Stimulated activated CD8-positive, alpha-beta memory T cell treated with anti-CD3 and anti-CD28 coated beads, Interleukin-15, amount 100 ng/mL, for 4 hours (primary cell): ENCODE results near the gene TMEM164.

ENCODE experiments used
- DNase-seq, 2 donors: peaks; one replicate each; pipeline ENCODE4 v3.0.0-alpha.2; 2020; ENCODE audit warnings: low read depth in 2 of 2

Gene TMEM164

DNA sequence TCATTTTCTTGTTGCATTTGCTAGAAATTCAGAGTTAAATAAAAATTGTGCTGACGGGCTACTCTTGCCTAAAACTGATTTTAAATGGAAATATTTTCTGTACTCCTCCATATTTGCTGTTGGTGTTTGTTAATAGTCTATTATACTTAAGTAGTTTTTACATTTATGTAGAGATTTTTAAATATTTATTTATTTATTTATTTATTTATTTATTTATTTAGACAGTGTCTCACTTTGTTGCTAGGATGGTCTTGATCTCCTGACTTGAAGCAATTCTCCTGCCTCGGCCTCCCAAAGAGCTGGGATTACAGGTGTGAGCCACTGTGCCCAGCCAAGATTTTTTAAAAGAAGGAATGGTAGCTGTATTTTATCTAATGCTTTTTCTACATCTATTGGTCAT, 68.1 kb downstream of the TMEM164 start:
- no peak for DNase-seq

DNA sequence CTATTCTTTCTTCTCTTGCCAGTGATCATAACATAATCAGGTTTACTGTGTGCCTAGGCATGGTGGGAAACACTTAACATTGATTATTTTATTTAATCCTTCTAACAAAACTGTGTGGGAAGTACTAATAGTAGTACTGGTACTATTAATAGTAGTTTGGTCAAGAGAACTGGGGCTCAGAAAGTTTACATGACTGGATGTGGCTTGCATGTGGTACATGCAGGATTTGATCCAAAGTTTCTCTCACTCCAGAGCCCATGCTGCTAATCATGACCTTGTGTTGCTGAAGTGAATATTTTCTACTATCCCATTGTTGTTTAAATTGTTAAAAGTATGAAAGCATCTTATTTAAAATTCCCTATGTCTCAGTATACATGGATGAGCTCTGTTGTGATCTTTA, 78.4 kb downstream of the TMEM164 start:
- no peak for DNase-seq

DNA sequence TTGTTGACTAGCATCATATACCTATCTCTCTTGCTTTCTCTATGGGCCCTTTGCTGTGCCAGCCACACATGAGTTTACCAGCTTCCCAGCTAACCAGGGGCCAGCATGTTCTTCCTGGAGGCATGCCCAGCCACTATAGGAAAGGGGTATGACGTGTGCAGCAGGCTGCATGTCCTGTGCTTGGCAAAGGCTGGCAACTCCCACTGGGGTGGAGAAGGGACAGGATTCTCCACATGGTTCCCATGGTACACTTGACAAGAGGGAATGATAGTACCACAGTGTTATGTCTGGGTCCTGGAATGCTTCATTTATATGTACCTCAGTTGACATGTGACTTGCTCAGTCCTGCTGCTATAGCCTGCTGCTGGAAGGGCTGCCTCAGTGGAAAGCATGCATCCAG, 78.8 kb downstream of the TMEM164 start:
- no peak for DNase-seq

DNA sequence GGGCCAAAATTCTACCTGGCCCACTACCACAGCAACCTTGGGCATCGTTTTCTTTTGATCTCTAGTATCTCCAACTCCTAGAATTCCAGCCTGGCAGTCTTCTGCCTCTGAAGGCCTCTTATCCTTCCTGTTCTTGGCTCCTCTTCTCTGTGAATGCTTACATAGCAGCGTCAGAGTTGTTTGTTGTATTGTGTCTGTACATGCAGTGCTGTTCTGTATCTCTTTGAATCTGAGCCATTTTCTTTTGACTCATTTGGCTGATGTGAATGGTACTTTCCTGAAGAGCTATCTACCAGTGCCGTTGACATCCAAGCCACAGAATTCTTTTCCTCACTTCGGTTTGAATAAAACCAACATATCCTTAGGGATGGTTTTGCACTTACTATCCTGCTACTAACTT, 79.2 kb downstream of the TMEM164 start:
- DNase-seq = no peak

DNA sequence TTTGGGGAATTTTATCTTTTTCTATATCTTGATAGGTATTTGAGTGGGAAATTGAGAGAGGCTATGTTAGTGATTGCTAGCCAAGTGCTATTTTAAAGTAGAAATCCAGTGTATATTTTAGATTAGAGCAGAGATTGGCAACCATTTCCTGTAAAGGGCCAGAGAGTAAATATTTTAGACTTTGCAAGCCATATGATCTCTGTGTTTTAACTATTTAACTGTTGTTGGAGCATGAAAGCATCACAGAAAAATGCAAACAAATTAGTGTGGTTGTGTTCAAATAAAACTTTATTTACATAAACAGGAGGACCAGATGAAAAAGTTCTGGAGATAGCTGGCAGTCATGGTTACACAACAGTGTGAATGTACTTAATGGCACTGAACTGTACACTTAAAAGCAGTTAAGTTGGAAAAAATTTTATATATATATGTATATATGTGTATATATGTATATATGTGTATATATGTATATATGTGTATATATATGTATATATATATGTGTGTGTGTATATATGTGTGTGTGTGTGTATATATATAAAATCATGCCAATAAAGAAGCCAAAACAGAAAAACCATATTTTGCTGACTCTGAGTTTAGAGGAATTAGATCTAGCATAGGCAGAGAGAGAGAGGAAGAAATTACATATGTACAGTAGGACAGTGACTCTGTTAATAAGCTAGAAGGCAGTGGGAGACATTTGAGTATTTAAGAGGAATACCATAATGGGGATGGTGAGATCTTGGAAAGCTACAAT, 83.4 kb downstream of the TMEM164 start:
- DNase-seq = no peak

DNA sequence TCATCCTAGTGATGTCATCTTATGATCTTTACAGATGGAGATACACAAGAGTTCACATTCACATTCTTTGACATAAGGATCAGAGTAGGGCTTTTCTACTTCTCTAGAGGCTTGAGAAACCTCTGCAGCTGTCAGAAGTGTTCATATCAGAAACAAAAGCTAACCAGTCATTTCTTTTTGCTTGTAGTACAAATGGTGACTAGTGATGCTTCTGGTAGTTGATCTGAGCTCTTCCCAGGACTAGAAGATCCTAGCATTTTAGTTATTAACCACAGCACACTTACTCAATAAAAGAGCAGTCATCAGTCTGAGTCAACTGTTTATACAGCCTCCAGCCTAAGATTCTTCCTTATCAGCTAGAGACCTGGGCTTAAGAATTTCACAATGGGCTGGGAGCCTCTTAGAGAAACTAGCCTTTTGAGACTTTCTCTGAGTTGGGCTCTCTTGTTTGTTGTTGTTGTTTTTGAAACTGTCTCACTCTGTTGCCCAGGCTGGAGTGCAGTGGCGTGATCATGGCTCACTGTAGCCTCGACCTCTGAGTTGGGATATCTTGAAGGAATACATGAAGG, 84.1 kb downstream of the TMEM164 start:
- no peak for DNase-seq

DNA sequence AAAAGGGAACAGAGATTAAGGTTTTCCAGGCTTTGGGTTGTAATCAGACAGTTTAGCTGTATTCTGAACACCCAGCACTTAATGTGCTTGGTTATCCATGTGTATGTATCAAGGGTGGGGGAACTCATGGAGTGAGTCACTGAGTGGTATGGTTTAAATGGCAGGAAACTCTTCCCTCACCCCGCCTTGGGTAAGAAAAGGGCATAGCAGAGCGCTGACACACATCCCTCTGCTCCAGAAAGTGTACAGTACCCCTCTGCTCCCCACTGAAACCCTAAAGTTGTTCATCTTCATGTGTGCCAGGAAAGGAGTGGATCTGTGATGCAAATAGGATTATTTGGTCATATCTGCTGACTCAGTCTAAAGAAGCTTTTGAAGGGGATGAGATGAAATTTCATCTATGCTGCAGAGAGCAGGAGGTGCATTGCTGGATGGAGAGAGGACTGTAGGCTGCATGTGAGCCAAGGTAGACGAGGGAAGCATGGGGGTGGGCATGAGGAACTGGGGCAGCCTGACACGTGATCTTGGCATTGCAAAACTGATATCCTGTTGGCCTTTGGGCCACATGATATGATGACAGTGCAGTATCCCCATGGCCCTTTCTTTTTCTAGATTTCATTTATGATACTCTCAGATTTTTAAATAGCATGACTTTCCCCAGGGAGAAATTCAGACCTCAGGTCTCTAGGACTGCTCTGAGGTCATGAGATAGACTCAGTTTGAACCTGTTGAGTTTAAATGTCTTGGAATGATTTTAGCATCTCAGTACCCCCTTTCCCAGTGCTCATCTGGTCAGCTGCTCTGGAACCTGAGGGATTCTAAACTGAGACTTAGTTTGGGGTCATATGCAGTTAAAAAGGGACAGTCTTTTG, 84.8 kb downstream of the TMEM164 start:
- DNase-seq = no peak

DNA sequence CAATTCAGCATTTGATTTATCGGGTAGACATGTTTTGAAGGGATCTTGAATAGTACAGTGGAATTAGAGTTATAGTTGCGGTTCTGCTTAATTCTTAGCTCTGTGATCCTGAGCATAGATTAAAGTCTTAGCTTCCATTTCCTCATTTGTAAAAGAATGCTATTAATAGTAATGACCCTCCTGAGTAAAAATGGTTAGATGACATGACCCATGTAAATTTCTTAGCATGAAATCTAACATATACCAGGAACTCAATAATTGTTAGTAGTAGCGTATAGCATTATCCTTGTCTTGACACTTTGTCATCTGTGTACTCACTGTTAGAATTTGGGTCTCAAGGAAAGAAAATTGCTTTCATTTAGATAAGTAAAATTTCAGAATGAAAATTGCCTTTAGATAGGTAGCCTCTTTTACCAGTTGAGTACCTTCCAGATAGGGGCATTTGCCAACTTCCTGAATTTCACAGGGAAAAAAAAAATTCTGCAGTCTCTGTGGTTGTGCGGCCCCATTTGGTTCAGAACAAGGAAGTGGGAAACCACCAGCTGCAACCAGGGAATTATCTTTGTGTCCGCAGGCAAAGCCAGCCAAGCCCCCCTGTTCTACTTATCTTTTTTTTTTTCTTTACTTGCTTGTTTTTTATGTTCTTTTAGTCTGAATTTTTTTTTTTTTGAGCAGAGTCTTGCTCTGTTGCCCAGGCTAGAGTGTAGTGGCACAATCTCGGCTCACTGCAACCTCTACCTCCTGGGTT, 86.9 kb downstream of the TMEM164 start:
- no peak for DNase-seq

DNA sequence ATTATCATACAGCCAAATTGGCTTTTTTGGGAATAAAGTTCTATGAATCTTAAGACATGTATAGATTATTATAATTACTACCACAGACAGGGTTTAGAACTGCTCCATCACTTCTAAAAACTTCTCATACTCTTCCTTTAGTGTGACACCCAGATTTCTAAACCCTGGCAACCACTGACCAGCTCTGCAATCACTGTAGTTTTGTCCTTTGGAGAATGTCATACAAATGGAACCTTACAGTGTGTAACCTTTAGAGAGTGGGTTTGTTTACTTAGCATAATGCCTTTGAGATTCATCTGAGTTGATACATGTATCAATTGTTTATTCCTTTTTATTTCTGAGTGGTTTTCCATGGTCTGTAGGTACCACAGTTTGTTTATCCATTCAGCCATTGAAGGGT, 95.0 kb downstream of the TMEM164 start:
- no peak for DNase-seq

DNA sequence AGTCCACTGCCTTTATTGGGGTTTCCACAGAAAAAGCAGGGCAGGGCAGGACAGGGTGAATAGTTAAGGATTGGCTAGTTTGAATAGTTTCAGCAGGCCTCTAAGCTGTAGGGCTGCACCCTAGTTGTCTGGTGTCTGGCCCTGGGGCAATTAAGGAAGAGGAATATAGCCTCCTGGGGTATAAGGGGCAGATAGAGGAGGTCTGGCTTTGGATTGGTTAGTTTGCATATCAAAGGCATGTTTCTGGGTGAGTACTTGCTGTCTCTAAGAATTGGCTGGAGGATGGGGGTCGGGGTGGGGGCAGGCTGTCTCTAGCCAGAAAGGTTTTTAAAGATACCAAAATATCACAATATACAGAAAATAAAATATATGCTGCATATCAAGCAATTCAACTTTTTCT, 100.4 kb downstream of the TMEM164 start:
- no peak for DNase-seq

DNA sequence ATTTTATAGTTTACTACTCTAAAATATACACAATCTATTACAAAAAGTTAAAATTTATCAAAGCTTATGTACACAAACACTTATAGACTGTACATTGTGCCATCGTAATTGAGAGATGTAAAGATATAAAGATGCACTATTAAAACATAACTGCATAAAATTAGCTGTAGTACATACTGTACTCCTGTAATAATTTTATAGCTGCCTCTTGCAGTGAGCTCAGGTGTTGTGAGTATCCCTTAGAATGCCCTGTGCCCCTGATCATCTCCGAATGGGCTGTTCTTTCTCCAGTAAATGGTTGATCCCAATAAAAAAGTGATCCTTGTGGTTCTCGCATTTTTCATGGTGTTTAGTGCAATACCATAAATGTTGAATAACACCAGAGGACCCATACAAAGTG, 101.2 kb downstream of the TMEM164 start:
- no peak for DNase-seq

DNA sequence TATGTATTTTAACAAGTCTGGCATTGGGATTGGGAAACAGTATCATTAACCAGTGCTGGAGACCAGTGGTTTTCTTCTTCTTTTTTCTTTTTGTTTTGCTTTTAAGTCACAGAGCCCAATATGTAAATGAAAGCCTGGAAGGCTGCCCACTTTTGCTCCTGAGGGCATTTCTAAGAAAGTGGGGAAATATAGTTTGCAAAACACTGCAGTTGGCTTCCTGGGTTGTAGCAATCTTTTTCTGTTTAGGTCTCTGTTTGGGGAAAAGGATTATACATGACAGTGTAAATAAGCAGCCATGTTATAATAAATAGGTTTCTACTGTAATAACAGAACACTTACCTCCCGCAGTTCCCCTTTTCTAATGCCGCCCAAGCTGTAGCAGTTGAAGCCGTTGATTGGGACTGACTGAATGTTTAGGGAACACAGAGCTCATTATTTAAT, 105.5 kb downstream of the TMEM164 start:
- DNase-seq = no peak

DNA sequence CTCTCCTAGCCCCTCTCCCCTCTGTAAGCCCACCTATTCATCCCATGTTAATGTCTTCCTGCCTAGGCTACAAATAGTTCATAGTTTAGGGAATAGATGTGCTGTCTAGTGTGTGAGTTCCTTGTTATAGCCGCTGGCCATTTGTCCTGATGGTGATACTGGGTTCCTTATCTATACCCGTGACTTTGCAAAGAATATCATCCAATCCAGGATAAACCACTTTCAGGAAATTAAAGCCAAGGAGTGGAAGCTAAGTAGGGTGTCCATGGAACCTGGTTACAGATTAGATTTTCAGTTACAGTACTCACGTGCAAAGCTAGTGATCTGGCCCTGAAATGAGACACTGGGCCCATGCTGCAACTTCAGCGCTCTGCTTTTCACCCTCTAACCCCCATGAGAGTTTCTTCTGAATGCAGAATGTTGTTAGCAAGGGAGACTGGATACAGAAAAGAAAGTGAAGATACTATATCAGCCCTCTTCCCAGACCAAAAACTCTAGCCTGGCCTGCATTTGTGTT, 111.4 kb downstream of the TMEM164 start:
- DNase-seq = no peak

DNA sequence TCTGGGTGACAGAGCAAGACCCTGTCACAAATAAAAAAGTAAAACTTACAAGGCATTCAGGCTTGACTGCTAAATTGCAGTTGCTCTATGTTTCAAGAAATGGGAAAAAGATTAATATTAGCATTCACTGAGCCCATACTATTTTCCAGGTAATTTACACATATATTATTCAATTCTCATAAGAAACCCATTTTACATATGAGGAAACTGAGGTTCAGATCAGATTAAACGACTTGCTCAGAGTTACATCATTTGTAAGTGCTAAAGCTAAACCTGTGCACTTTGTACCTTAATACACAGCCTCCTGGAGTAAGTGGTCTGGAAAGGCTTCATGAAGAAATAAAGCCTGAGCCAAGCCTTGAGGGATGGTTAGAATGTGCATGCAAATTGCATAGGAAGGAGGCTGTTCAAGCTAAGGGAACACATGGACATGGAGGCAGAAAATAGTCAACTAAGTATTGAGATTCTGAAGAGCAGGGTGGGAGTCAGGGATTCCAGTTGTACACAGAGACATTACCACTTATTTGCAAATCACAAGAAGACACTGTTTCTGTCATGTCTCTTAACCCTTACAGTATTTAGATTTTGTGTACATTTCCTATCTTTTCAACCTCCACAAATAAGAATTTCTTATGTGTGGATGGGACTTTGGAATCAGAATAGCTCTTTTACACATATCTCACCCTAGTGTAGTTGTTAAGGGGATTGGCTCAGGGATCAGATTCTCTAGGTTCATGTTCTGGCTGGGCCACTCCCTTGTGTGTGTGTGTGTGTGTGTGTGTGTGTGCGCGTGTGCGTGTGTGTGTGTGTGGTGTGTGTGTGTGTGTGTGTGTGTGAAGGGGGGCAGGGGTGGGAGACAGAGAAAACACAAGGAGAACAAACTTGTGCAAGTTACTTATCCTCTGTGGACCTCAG, 113.4 kb downstream of the TMEM164 start:
- DNase-seq = no peak

DNA sequence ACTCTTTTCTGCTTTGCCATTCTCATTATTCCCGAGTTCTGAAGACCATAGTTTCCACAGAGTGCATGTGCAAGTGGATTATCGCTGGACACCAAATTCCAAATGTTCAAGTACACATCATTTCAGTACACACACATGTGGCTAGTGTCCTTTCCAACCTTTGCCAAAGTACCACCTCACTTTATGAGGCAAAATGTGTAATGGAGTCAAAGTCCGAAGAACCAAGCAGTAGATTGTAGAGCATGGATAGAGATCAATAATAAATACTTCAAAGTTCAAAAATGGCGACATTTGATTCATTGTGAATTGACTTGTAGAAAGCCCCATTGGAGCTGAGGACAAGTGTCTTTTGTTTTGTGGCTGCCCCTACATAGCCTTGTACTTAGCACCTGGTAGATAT, 115.6 kb downstream of the TMEM164 start:
- DNase-seq = no peak

DNA sequence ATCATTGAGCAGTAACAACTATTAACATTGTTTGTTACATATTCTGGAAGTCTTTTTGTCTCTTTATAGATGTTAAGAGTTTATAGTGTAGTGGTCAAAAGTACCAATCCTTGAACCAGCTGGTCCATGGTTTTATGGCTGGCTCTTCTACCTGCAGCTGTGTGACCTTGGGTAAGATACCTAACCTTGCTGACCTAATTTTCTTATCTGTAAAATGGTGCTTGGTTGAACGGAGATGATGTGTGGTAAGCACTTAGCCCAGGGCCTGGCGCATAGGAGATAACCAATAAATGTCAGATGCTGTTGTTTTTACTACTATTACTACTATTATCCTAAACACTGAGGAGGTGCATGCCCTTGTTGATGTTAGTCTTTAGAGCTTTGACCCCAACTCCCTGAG, 116.6 kb downstream of the TMEM164 start:
- DNase-seq = no peak

DNA sequence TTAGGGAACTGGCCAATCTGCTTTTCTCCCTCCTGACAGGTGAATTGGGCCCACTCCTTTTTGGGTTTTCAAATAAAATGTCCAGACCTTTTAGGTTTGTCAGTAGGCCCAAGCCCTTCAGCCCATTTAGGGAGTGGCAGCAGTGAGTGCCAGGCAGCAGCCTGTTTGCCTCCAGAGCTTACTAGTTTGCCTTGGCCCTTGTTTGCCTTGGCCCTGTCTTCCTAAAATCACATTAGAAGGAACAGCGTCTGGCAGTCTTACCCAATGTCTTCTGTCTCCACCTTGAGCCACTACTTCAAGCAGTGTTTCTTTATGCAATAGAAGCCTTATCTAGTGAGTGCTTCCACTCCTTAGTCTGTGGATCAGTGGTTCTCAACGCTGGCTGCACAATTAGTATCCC, 117.1 kb downstream of the TMEM164 start:
- DNase-seq = no peak

DNA sequence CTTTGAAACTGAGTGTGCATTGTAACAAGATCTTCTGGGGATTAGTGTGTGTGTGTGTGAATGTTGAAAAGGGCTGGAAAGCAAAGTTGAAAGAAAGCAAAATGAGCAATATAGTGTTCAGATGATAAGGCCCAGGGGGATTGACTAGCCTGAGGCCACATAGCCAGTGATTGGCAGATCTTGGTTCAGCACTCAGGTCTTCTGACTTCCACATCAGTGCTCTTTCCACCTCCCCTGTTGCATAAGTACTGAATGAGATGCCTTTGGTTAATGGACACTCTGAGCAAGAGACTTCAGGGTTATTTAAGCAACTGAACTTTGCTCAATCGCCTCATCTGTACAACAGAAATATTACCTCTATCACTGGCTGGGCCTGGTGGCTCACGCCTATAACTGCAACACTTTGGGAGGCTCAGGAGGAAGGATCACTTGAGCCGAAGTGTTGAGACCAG, 120.4 kb downstream of the TMEM164 start:
- no peak for DNase-seq

DNA sequence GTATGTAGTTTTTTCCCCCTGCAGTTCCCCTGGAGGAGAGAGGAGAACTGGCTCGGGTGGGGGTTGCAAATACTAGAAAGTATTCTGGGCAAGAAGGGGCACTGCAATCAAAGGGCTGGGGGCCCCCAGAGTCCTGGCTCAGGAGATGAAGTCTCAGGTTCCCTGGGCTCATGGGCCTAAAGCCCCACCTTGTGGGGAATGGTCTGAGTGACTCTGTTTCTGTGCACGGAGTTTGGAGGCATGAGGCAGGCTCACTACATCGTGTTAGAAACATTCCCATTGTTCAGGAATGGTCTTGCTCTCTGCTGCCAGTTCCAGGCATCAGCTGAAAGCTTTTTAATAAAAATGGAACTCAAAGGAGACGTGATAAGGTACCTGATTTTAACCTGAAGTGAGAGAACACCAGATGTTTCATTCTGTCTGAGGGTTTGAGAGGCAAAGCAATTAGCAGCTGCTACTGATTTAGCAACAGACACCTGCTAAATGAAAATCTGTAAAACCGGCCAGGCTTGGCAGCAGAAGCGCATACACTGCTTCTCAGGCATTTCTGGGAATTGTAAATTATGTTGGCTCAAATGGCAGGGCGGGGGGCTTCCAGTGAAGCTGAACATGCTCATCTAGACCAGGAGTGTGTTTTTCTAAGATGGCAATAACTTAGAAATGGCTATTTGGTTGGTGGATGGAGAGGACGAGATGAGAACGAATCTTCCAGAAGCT, 122.7 kb downstream of the TMEM164 start:
- DNase-seq = no peak

DNA sequence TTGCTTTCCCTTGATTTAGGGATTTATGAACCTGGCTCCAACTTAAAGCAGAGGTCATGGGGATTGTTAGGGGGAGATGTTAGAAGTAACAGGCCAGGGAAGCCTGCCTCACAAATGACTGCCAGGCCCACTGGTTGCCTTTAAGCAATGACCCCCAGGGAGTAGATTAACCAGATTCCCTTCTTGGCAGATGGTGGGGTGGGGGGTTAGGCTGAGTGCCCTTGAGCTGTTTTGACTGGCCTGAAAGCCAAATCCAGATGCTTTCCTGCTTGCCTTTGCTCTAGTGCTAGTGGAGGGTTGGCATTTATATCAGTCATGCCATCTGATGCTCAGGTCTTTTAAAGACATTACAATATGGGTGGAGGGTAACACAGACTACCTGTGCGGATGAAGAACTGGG, 128.1 kb downstream of the TMEM164 start:
- DNase-seq = no peak
